Mesothelial cell of epicardium (in vitro differentiated cells): ENCODE measurements around the gene FCSK. TPM values are rescaled to one million over a fixed set of nuclear protein-coding genes. Genes with fewer than 3 reads are reported as not detected.

Experiments
- DNase-seq, 2 experiments: peaks; one replicate each; pipeline ENCODE4 v3.0.0; 2021; ENCODE audit warnings: low spot score in 2 of 2; ENCODE audit not compliant: unreplicated experiment in 2 of 2
- H3K27ac Mint-ChIP-seq: 2 replicates; pipeline ENCODE4 v1.8.0; 2021; ENCODE audit warnings: mixed read lengths
- H3K27me3 Mint-ChIP-seq: 2 replicates; pipeline ENCODE4 v1.8.0; 2021; ENCODE audit warnings: low read depth, mixed read lengths
- H3K36me3 Mint-ChIP-seq: 2 replicates; pipeline ENCODE4 v1.8.0; 2021; ENCODE audit warnings: mixed read lengths
- H3K4me1 Mint-ChIP-seq: 2 replicates; pipeline ENCODE4 v1.8.0; 2021; ENCODE audit warnings: mixed read lengths
- H3K4me3 Mint-ChIP-seq: 2 replicates; pipeline ENCODE4 v1.8.0; 2021; ENCODE audit warnings: mild to moderate bottlenecking, moderate library complexity, mixed read lengths
- H3K9me3 Mint-ChIP-seq: 2 replicates; pipeline ENCODE4 v1.8.0; 2021; ENCODE audit warnings: mixed read lengths
- CTCF ChIP-seq: fragments of 200-600 bp; sonication (generic); IDR thresholded peaks from one replicate; pipeline ENCODE4 v1.5.0; 2021; ENCODE audit warnings: antibody characterized with exemption; ENCODE audit not compliant: unreplicated experiment
- total RNA-seq: library from RNA; stranded (reverse); gene quantifications from 3 replicates; pipeline ENCODE4 v1.2.1, GENCODE V29; 2021

The FCSK gene
- total RNA-seq, 1 donor from 2014 or later: 27.7 TPM

GRCh38 chr16:70526403-70526802 lies 72.0 kb downstream of the FCSK start:
- no peaks in the 10 kb centered on the region for H3K9me3 Mint-ChIP-seq
- peaks cover 45% of the 10 kb centered on the region for H3K4me1 Mint-ChIP-seq

GRCh38 chr16:70527315-70527996 lies 73.1 kb downstream of the FCSK start:
- peaks cover 28% of the 10 kb centered on the region for H3K36me3 Mint-ChIP-seq
- H3K27ac Mint-ChIP-seq: no peak overlapping the region
- no peaks in the 10 kb centered on the region for H3K27me3 Mint-ChIP-seq
- no peaks in the 10 kb centered on the region for H3K9me3 Mint-ChIP-seq
- DNase-seq: no peak
- H3K4me3 Mint-ChIP-seq: peak overlapping the region; percentile 53
- no peak for TF ChIP-seq CTCF
- H3K4me1 Mint-ChIP-seq: peaks cover 41% of the 10 kb centered on the region

More at GRCh38 chr16:70526403-70526802, 72.0 kb downstream of the FCSK start:
- H3K36me3 Mint-ChIP-seq: peaks cover 23% of the 10 kb centered on the region
- H3K4me3 Mint-ChIP-seq: peak overlapping the region; percentile 53
- H3K27ac Mint-ChIP-seq: peak overlapping the region; percentile 70
- TF ChIP-seq CTCF: no peak
- DNase-seq: no peak
- no peaks in the 10 kb centered on the region for H3K27me3 Mint-ChIP-seq

GRCh38 chr16:70529051-70529777 lies 74.8 kb downstream of the FCSK start:
- TF ChIP-seq CTCF: peak; percentile 61

More at GRCh38 chr16:70529051-70529777, 74.8 kb downstream of the FCSK start:
- H3K4me1 Mint-ChIP-seq: peaks cover 29% of the 10 kb centered on the region
- H3K27me3 Mint-ChIP-seq: no peaks in the 10 kb centered on the region
- H3K27ac Mint-ChIP-seq: peak overlapping the region; percentile 71
- H3K4me3 Mint-ChIP-seq: no peak overlapping the region
- DNase-seq: no peak
- H3K9me3 Mint-ChIP-seq: no peaks in the 10 kb centered on the region
- peaks cover 39% of the 10 kb centered on the region for H3K36me3 Mint-ChIP-seq

Other genes starting within 250 kb of the FCSK start
- gene EXOSC6, start 202.7 kb upstream of the FCSK start, total RNA-seq: 27.9 to 28.5 TPM (median 28.4 TPM) in 3 replicates
- gene AARS1, start 165.1 kb upstream of the FCSK start, total RNA-seq: 81.5 to 90.2 TPM (median 81.8 TPM) in 3 replicates
- gene DDX19B, start 155.4 kb upstream of the FCSK start, total RNA-seq: 29.7 to 31.2 TPM (median 30.9 TPM) in 3 replicates
- 50.5 to 54.9 TPM (median 51.5 TPM) in 3 replicates for gene DDX19A, start 107.7 kb upstream of the FCSK start, total RNA-seq
- gene ST3GAL2, start 15.5 kb upstream of the FCSK start, total RNA-seq: 46.5 to 53.0 TPM (median 47.4 TPM) in 3 replicates
- gene COG4, start 69.0 kb downstream of the FCSK start, total RNA-seq: 61.9 to 66.7 TPM (median 62.6 TPM) in 3 replicates
- 345 to 384 TPM (median 351 TPM) in 3 replicates for gene SF3B3, start 69.2 kb downstream of the FCSK start, total RNA-seq
- gene IL34, start 192.0 kb downstream of the FCSK start, total RNA-seq: 1.3 to 2.1 TPM (median 1.4 TPM) in 3 replicates
- gene MTSS2, start 231.5 kb downstream of the FCSK start, total RNA-seq: 100 to 104 TPM (median 102 TPM) in 3 replicates